ENCODE measurements around the gene PTPRJ. TPM values are rescaled to one million over a fixed set of nuclear protein-coding genes. Genes with fewer than 3 reads are reported as not detected.
"Not testable (repeated sequence)": the region's sequence is repeated elsewhere in the genome, so short reads cannot be mapped to it uniquely, and the experiment has no call there.

PTPRJ gene
- total RNA-seq, 2 donors from 2014 or later: 23.6 to 26.5 TPM

- no peak for DNase-seq (ENCODE audit: low spot score in 2 of 2)
- no peak overlapping the region for H3K27ac Mint-ChIP-seq
- H3K36me3 Mint-ChIP-seq: no peaks in the 10 kb centered on the region
- ATAC-seq: no peak
- H3K9me3 Mint-ChIP-seq: no peaks in the 10 kb centered on the region
These were observed 202.6 kb downstream of the PTPRJ start for GRCh38 chr11:48182860-48183526.

DNA sequence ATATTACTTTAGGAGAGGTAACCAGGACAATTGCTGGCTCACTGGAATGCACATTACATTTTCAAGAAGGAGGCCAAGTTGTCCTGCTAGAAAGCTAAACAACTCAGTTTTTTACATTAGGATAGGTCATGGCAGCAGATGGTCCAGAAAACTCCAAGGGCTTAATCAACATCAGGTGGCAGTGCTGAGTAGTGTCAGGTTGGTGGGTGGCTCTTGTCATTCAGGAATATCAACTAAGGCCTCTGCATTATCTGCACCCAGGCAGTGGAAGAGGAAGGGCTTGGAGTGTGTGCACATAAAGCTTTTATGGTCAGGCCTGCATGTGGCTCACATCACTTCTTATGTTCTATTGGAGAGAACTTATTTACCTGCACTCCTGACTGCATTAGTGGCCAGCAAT lies 204.1 kb downstream of the PTPRJ start:
- Mint-ChIP-seq H3K9me3 (peaks cover 0 to 8% of the 10 kb centered on the region in 2 donors), H3K27ac (no peak overlapping the region), H3K36me3 (peaks cover 0 to 4% of the 10 kb centered on the region in 2 donors)
- DNase-seq (ENCODE audit: low spot score in 2 of 2): no peak
- ATAC-seq: no peak

- not testable (repeated sequence) for DNase-seq (ENCODE audit: low spot score in 2 of 2); H3K27ac Mint-ChIP-seq; ATAC-seq
- Mint-ChIP-seq H3K9me3 (peaks cover 10 to 17% of the 10 kb centered on the region in 2 donors), H3K36me3 (peaks cover 19 to 20% of the 10 kb centered on the region in 2 donors)
These were observed 210.7 kb downstream of the PTPRJ start for GRCh38 chr11:48190906-48191654.

DNA sequence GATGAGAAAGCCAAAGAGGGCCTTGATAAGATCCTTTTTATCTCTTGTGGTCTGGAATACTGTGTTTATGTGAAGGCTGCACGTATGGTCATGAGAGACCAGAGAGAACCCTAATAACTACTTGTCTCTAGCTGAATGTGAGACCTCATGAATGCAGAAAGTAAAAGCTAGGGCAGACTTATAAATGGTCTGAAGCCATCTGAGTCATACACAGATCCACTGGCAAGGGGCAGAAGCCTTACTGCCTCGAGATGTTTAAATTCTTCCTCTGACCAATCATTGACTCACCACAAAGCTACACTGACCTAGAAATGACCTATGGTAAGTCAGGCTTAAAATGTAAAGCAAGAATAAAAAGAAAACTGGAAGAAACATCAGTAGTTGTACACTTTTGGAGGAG lies 213.5 kb downstream of the PTPRJ start:
- Mint-ChIP-seq H3K36me3 (peaks cover 19 to 30% of the 10 kb centered on the region in 2 donors), H3K27ac (no peak overlapping the region), H3K9me3 (peaks cover 22 to 29% of the 10 kb centered on the region in 2 donors)
- DNase-seq (ENCODE audit: low spot score in 2 of 2): no peak
- no peak for ATAC-seq

GRCh38 chr11:48207881-48208280 lies 227.5 kb downstream of the PTPRJ start:
- ATAC-seq (no peak), DNase-seq (ENCODE audit: low spot score in 2 of 2) (no peak)
- Mint-ChIP-seq H3K36me3 (no peaks in the 10 kb centered on the region), H3K27ac (no peak overlapping the region), H3K9me3 (no peaks in the 10 kb centered on the region)

DNA sequence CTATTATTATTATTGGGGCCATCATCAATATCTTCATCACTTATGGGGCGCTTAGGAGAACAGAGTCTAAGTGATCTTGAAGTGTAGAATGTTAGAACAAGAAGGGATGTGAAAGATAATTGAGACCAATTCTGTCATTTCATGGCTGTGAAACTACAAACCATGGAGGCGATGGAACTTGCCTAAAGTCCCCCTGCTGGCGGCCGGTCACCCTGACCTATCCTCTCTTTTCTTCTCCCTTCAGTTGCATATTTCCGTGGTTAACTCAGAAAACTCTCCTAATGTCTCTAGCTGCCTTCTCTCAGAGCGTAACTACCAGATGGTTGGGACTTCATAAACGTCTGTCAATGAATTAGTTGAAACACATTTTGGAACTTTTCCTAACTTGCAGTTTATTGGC lies 229.7 kb downstream of the PTPRJ start:
- Mint-ChIP-seq H3K9me3 (no peaks in the 10 kb centered on the region), H3K36me3 (no peaks in the 10 kb centered on the region), H3K27ac (no peak overlapping the region)
- ATAC-seq (no peak), DNase-seq (ENCODE audit: low spot score in 2 of 2) (no peak)

GRCh38 chr11:48216510-48216909 lies 236.2 kb downstream of the PTPRJ start, which contains the start of gene OR4B1:
TSS of gene OR4B1 (plus strand) at chr11:48216810. CDS start at chr11:48216810, 0 bp downstream.
- ATAC-seq (no peak), DNase-seq (ENCODE audit: low spot score in 2 of 2) (no peak)
- no peak within 1 kb of the TSS for H3K27ac Mint-ChIP-seq
- no peaks in the 10 kb centered on the region for H3K36me3 Mint-ChIP-seq
- no peaks in the 10 kb centered on the region for H3K9me3 Mint-ChIP-seq

Other genes starting within 250 kb of the PTPRJ start
- gene FNBP4, start 213.2 kb upstream of the PTPRJ start, total RNA-seq: 100 to 1,000 TPM; 130 to 147 TPM
- gene NUP160, start 132.2 kb upstream of the PTPRJ start, total RNA-seq: 10 to 100 TPM; 76.8 to 95.7 TPM
- not detected for gene OR4B1, start 236.3 kb downstream of the PTPRJ start, total RNA-seq